B cell (primary cell): ENCODE data around the gene SDK1. TPM values are rescaled to one million over a fixed set of nuclear protein-coding genes. Genes with fewer than 3 reads are reported as not detected.

Source experiments
- ATAC-seq: fragments of 200-7000 bp; cut with Tn5 transposase; one replicate; pipeline ENCODE4 v1.10.0; 2021; ENCODE audit warnings: low read depth, mild to moderate bottlenecking, moderate number of reproducible peaks, moderate library complexity
- CTCF ChIA-PET: fragments of 350-600 bp; sonication (Branson Sonifier 250); formaldehyde crosslinking; loops from one replicate; lab custom pipeline; 2021; ENCODE audit warnings: antibody characterized with exemption, inconsistent platforms; lab: Charles Lee
- POLR2A ChIA-PET: fragments of 350-600 bp; sonication (Branson Sonifier 250); formaldehyde crosslinking; loops from one replicate; lab custom pipeline; 2021; ENCODE audit warnings: antibody characterized with exemption; lab: Charles Lee
- DNase-seq: peaks from one replicate; pipeline ENCODE4 v3.0.0; 2013
- H2AFZ ChIP-seq: 2 replicates; pipeline ENCODE4 v1.6.1; 2012; ENCODE audit warnings: mild to moderate bottlenecking, low read depth, low read length; ENCODE audit not compliant: insufficient read depth, poor library complexity, severe bottlenecking
- H3K27ac ChIP-seq, 2 donors: 1 replicate in 1 of 2; 2 replicates in 1 of 2; pipeline ENCODE4 v1.5.1; 2012 to 2013; ENCODE audit warnings: low read length in 2 of 2, mild to moderate bottlenecking in 2 of 2, moderate library complexity in 1 of 2
- H3K27me3 ChIP-seq, 4 experiments: fragments of 200-600 bp in 1 of 4; sonication (generic) in 1 of 4; replicated peaks in 1 of 4; 1 replicate in 2 of 4; 2 replicates in 2 of 4; pipeline versions ENCODE4 v1.6.1 to v1.7.0; 2013 to 2016; ENCODE audit warnings: low read length in 3 of 4, mild to moderate bottlenecking in 2 of 4, mixed read lengths in 1 of 4, moderate library complexity in 1 of 4; ENCODE audit not compliant: insufficient read depth in 4 of 4, control insufficient read depth in 3 of 4; ENCODE audit errors: control extremely low read depth in 1 of 4
- H3K36me3 ChIP-seq, 2 experiments: replicated peaks in 1 of 2; 1 replicate in 1 of 2; 2 replicates in 1 of 2; pipeline versions ENCODE4 v1.6.1 to v1.7.1; 2013; ENCODE audit warnings: low read length in 1 of 2; ENCODE audit not compliant: insufficient read depth in 2 of 2, control insufficient read depth in 1 of 2; ENCODE audit errors: control extremely low read depth in 1 of 2, extremely low read depth in 1 of 2
- H3K4me1 ChIP-seq, 2 donors: fragments of 200-600 bp in 1 of 2; sonication (generic) in 1 of 2; 1 replicate in 1 of 2; 2 replicates in 1 of 2; pipeline versions ENCODE4 v1.5.1 to v1.6.1; 2013 to 2017; ENCODE audit warnings: low read length in 2 of 2; ENCODE audit not compliant: control insufficient read depth in 2 of 2, insufficient read depth in 2 of 2
- H3K4me2 ChIP-seq: replicated peaks from 2 replicates; pipeline ENCODE3; 2012; ENCODE audit warnings: mild to moderate bottlenecking, low read depth, low read length; ENCODE audit not compliant: poor library complexity, severe bottlenecking
- H3K4me3 ChIP-seq, 5 experiments: fragments of 200-600 bp in 1 of 5; sonication (generic) in 1 of 5; 1 replicate in 3 of 5; 2 replicates in 2 of 5; pipeline versions ENCODE4 v1.5.1 to v1.7.0; 2011 to 2016; ENCODE audit warnings: low read length in 4 of 5, mild to moderate bottlenecking in 4 of 5, low read depth in 2 of 5, control low read depth in 1 of 5, moderate library complexity in 1 of 5; ENCODE audit not compliant: insufficient read depth in 1 of 5; ENCODE audit errors: control extremely low read depth in 1 of 5, extremely low read depth in 1 of 5
- H3K79me2 ChIP-seq: fragments of 200-600 bp; sonication (generic); one replicate; pipeline ENCODE4 v1.6.0; 2016; ENCODE audit warnings: low read length; ENCODE audit not compliant: control insufficient read depth, insufficient read depth
- H3K9ac ChIP-seq: fragments of 200-600 bp; sonication (generic); 2 replicates; pipeline ENCODE4 v1.6.1; 2017; ENCODE audit warnings: mild to moderate bottlenecking, low read length, moderate library complexity
- H3K9me3 ChIP-seq, 3 donors: one replicate each; pipeline versions ENCODE4 v1.6.1 to v1.7.1; 2013; ENCODE audit warnings: low read length in 2 of 3; ENCODE audit not compliant: control insufficient read depth in 2 of 3, insufficient read depth in 1 of 3; ENCODE audit errors: control extremely low read depth in 1 of 3
- H4K20me1 ChIP-seq: 2 replicates; pipeline ENCODE4 v1.6.0; 2012; ENCODE audit warnings: mild to moderate bottlenecking, low read length; ENCODE audit not compliant: insufficient read depth, control insufficient read depth, poor library complexity, severe bottlenecking
- H3K27ac Mint-ChIP-seq: one replicate; pipeline ENCODE4 v1.8.0; 2021; ENCODE audit warnings: mixed read lengths
- H3K27me3 Mint-ChIP-seq: one replicate; pipeline ENCODE4 v1.8.0; 2021; ENCODE audit warnings: mixed read lengths
- H3K4me1 Mint-ChIP-seq: one replicate; pipeline ENCODE4 v1.8.0; 2021; ENCODE audit warnings: mixed read lengths
- H3K4me3 Mint-ChIP-seq: one replicate; pipeline ENCODE4 v1.8.0; 2021; ENCODE audit warnings: mixed read lengths
- H3K9me3 Mint-ChIP-seq: one replicate; pipeline ENCODE4 v1.8.0; 2022; ENCODE audit warnings: mixed read lengths; ENCODE audit not compliant: insufficient read depth
- EZH2 ChIP-seq: IDR thresholded peaks from 2 replicates; pipeline ENCODE4 v1.6.1; 2012; ENCODE audit warnings: borderline replicate concordance, low read depth, mild to moderate bottlenecking, moderate library complexity, low read length; ENCODE audit not compliant: insufficient read depth, poor library complexity, severe bottlenecking
- WGBS: methylation state at CpG from one replicate; pipeline ENCODE4 v1.1.5; 2013; ENCODE audit warnings: missing lambda C conversion rate; ENCODE audit not compliant: insufficient coverage; 5-methylcytosine and 5-hydroxymethylcytosine counted together
- intact Hi-C: fragments of 100-400 bp; cut with micrococcal nuclease; formaldehyde crosslinking; loops from one replicate; pipeline ENCODE4 v1.10.0; 2022
- polyA plus RNA-seq: library from polyadenylated mRNA; depleted of rRNA; stranded (reverse); fragments of >200 nt; gene quantifications from 2 replicates; pipeline ENCODE4 v1.2.3, GENCODE V29; 2012
- total RNA-seq, 2 donors: library from RNA; stranded (reverse); fragments of 120-200 nt in 1 of 2; gene quantifications; 1 replicate in 1 of 2; 2 replicates in 1 of 2; pipeline versions ENCODE4 v1.2.3 to v1.2.4, GENCODE V29; 2013 to 2022
- TF ChIP-seq, protein P1 (sequence below): fragments of 200-600 bp; IDR thresholded peaks from one replicate; pipeline ENCODE4 v1.8.0; 2022; ENCODE audit warnings: antibody characterized with exemption, mild to moderate bottlenecking

SDK1 gene
- total and polyA plus RNA-seq, 2 donors (not counting 1 experiment from before 2014, with no cell fraction given): 0.73 to 2.0 TPM

DNA sequence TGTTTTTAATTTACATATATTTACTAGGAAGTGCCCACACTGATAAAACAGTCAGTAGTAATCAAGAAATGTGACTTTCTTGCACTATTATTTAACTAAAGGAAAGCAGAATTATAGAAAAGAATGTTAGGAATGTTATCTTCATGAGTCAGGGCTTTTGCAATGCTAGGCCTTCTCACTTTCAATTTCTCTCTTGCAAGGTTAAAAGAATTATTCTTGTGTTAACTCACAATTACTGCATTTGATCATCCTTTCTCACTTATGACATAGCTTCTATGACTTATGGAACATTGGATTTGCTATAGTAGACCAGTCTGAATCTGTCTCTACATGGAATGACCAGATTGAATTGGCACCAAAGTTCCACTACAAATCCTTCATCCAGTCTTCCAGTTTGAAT, 192.4 kb downstream of the SDK1 start:
- Histone ChIP-seq H2AFZ (no peak overlapping the region), H3K9ac (no peak overlapping the region), H3K27me3 (no peaks in the 10 kb centered on the region), H3K4me1 (no peaks in the 10 kb centered on the region), H3K36me3 (no peaks in the 10 kb centered on the region), H4K20me1 (no peaks in the 10 kb centered on the region), H3K27ac (no peak overlapping the region), H3K4me3 (no peak overlapping the region), H3K4me2 (no peak overlapping the region), H3K9me3 (no peaks in the 10 kb centered on the region), H3K79me2 (no peaks in the 10 kb centered on the region)
- CTCF ChIA-PET: no interaction called here
- DNase-seq (no peak), ATAC-seq (no peak)
- POLR2A ChIA-PET: no interaction called here
- intact Hi-C loops: no loop called here
- Mint-ChIP-seq H3K27ac (no peak overlapping the region), H3K4me3 (no peak overlapping the region), H3K4me1 (no peaks in the 10 kb centered on the region), H3K9me3 (no peaks in the 10 kb centered on the region), H3K27me3 (peaks cover 24% of the 10 kb centered on the region)
- TF ChIP-seq EZH2: no peak
- TF ChIP-seq, protein P1, sequence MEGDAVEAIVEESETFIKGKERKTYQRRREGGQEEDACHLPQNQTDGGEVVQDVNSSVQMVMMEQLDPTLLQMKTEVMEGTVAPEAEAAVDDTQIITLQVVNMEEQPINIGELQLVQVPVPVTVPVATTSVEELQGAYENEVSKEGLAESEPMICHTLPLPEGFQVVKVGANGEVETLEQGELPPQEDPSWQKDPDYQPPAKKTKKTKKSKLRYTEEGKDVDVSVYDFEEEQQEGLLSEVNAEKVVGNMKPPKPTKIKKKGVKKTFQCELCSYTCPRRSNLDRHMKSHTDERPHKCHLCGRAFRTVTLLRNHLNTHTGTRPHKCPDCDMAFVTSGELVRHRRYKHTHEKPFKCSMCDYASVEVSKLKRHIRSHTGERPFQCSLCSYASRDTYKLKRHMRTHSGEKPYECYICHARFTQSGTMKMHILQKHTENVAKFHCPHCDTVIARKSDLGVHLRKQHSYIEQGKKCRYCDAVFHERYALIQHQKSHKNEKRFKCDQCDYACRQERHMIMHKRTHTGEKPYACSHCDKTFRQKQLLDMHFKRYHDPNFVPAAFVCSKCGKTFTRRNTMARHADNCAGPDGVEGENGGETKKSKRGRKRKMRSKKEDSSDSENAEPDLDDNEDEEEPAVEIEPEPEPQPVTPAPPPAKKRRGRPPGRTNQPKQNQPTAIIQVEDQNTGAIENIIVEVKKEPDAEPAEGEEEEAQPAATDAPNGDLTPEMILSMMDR: no peak

DNA sequence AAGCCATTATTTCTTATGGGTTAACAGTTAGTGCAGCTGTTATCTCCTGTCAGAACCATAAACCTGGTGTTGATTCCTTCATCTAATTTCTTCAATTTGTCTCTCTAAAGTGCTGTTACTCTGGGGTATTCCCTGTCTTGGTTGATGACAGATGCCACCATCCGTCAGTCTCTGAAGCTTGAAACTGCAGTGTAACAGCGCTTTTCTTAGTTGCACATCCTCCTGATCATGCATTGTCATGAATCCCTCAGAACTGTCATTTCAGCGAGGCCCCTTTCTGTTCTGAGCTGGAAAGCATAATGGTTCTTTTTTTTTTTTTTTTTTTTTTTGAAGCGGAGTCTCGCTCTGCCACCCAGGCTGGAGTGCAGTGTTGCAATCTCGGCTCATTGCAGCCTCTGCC, 193.9 kb downstream of the SDK1 start:
- ATAC-seq: no peak
- H2AFZ ChIP-seq: no peak overlapping the region
- H3K36me3 ChIP-seq: no peaks in the 10 kb centered on the region
- H3K4me3 ChIP-seq: no peak overlapping the region
- 93% methylated on average over 3 of the region's 6 CpGs for WGBS
- Mint-ChIP-seq H3K27me3 (peaks cover 26% of the 10 kb centered on the region), H3K4me3 (no peak overlapping the region), H3K4me1 (no peaks in the 10 kb centered on the region), H3K27ac (no peak overlapping the region), H3K9me3 (peaks cover 6% of the 10 kb centered on the region)
- peaks cover 0 to 6% (median 5%) of the 10 kb centered on the region in 3 donors for H3K9me3 ChIP-seq
- POLR2A ChIA-PET: no interaction called here
- CTCF ChIA-PET: no interaction called here
- no peak overlapping the region for H3K4me2 ChIP-seq
- TF ChIP-seq, protein P1: no peak
- TF ChIP-seq EZH2: no peak
- H4K20me1 ChIP-seq: no peaks in the 10 kb centered on the region
- intact Hi-C loops: no loop called here
- DNase-seq: no peak
- H3K9ac ChIP-seq: no peak overlapping the region
- H3K27me3 ChIP-seq: no peaks in the 10 kb centered on the region
- H3K79me2 ChIP-seq: no peaks in the 10 kb centered on the region
- no peaks in the 10 kb centered on the region for H3K4me1 ChIP-seq
- no peak overlapping the region for H3K27ac ChIP-seq
